Activated CD4-positive, alpha-beta T cell treated with anti-CD3 and anti-CD28 coated beads, Interleukin-2, amount 50 U/mL, for 24 hours (primary cell): ENCODE results near the gene CELSR2.

Source experiments
- DNase-seq, 2 donors: peaks; one replicate each; pipeline ENCODE4 v3.0.0-alpha.2; 2020; ENCODE audit warnings: low read depth in 1 of 2, low spot score in 1 of 2

The CELSR2 gene

DNA sequence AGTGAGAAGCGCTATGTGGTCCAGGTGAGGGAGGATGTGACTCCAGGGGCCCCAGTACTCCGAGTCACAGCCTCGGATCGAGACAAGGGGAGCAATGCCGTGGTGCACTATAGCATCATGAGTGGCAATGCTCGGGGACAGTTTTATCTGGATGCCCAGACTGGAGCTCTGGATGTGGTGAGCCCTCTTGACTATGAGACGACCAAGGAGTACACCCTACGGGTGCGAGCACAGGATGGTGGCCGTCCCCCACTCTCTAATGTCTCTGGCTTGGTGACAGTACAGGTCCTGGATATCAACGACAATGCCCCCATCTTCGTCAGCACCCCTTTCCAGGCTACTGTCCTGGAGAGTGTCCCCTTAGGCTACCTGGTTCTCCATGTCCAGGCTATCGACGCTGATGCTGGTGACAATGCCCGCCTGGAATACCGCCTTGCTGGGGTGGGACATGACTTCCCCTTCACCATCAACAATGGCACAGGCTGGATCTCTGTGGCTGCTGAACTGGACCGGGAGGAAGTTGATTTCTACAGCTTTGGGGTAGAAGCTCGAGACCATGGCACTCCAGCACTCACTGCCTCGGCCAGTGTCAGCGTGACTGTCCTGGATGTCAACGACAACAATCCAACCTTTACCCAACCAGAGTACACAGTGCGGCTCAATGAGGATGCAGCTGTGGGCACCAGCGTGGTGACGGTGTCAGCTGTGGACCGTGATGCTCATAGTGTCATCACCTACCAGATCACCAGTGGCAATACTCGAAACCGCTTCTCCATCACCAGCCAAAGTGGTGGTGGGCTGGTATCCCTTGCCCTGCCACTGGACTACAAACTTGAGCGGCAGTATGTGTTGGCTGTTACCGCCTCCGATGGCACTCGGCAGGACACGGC lies 2.2 kb downstream of the CELSR2 start:
- no peak for DNase-seq

GRCh38 chr1:109252167-109252892 lies 3.0 kb downstream of the CELSR2 start:
- no peak for DNase-seq

- DNase-seq: no peak
These were observed 3.8 kb downstream of the CELSR2 start for GRCh38 chr1:109252893-109253802.

DNA sequence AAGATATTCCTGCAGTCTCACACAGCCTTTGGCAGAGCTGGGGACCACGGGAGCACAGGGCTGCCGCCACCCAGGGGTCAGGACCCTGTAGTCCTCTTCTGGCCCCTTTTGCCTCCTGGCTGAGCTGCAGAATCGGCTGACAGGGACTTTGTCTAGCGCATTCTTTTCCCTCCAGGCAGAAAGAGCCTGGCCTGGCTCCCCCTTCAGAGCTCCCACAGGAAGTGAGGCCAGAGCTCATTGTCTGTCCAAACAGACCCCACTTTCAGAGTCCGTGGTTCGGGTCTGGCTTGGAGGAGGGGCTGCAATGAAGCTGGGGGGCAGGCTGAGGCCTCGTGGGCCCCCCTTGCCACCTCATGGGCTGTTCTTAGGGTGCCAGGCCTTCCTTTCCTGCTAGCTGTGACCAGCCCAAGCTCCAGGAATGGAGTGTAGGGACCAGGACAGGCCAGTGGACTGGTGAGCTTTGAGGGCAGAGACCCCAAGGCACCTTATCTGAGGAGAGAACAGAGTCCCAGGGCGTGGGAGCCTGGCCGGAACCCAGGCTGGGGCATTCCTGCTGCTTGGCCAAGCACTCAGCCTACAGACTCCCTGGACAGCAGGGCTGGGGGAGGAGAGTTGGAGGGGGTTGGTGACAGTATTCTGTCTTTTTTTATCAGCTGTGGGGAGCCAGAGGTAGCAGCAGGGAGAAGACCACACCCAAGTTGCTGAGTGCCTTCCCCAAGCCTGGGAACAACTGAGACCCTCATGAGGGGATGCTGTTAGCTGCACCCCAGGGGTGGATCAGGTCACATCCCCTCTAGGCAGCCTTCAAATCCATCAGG lies 4.7 kb downstream of the CELSR2 start:
- no peak for DNase-seq

GRCh38 chr1:109254621-109255096 lies 5.3 kb downstream of the CELSR2 start:
- no peak for DNase-seq

GRCh38 chr1:109255097-109255651 lies 5.8 kb downstream of the CELSR2 start:
- DNase-seq: no peak

DNA sequence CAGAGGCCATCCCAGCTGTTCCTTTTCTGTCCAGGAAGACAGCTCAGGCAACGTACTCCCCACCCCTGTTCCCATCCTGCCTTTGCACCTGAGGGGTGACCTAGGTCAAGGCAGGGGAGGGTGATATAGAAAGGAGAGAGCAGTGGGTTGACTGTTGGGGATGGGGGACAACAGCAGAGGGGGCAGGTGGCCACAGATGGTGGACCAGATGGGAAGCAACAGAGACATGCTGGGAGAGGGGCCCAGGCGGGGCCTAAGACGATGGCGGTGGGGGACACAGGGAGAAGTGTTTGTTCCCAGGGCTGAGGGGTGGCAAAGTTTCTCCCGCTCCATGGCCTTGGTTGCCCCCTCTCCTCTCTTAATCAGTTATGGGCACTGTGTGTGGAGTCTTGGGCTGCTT lies 6.3 kb downstream of the CELSR2 start:
- no peak for DNase-seq

GRCh38 chr1:109256085-109256484 lies 6.7 kb downstream of the CELSR2 start:
- DNase-seq: no peak

DNA sequence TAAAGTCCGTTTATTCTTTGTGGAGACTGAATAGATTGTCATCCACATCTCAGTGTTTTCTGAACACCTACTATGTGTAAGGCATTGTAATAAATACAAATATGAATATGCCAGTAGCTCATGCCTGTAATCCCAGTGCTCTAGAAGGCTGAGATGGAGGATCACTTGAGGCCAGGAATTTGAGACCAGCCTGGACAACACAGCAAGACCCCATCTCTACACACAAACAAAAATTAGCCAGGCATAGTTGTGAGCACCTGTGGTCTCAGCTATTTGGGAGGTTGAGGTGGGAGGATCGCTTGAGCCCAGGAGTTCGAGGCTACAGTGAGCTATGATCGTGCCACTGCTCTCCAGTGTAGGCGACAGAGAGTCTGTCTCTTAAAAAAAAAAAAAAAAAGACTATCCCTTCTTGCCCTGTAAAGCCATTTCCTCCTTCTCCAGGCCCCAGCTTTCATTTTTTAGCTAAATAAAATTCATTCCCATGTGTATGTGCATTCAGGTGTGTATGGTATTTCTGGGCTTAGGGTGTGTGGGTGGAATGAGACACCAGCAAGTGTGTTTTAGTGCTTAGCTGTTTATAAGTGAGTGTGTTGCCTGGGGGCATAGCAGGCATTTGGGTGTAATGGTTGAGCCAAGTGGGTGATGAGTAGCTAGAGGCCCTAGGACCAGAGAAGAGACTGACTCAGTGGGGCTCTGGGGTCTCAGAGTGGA lies 7.8 kb downstream of the CELSR2 start:
- DNase-seq: no peak

DNA sequence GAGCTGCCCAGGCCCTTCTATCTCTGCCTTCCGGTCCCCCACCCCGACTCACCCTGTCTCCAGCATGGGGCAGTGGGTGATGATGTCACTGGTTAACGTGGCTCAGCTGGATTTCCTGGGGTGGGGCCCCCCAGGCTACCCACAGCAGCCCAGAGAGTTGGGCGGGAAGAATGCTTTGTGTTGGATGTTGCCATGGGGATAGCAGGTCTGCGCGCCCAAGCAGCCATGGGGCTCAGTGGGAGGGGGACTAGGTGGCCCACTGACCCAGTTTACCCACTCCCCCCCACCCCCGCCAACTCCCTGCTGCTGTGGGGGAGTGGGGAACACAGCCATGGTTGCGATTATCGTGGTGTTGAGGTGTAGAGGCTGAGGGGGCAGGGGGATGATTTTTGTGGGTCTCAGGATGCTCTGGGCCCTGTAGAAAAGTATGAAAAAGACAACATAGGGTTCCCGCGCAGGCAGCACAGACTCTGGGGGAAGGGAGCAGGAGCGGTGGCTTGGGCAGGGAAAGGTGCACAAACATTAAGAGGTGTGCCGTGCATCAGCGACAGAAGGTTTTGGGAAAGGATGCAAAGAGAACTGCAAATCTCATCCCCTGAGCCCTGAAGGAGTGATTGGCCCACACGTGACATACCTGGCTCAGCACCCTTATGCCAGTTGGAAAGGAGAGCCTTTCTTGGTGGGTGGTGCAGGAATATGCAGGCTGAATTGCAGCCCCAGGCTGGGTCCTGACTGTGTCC lies 8.5 kb downstream of the CELSR2 start:
- no peak for DNase-seq

GRCh38 chr1:109258481-109259466 lies 9.4 kb downstream of the CELSR2 start:
- no peak for DNase-seq

GRCh38 chr1:109259674-109260557 lies 10.6 kb downstream of the CELSR2 start:
- DNase-seq: no peak

- DNase-seq: no peak
These were observed 11.7 kb downstream of the CELSR2 start for GRCh38 chr1:109261006-109261405.

DNA sequence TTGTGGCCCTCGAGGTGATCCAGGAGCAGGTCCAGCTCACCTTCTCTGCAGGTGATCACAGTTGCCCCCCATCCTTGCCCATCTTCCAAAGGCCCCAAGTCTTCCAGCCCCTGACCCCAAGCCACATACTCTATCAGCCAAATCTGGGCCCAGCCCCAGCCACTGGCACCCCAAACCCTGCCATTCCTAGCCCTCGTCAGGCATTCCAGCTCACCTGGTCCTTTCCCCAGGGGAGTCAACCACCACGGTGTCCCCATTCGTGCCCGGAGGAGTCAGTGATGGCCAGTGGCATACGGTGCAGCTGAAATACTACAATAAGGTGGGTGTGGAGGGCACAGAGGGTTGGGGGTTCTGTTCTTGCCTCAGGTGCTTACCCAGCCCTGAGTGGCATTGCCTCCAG lies 12.2 kb downstream of the CELSR2 start:
- no peak for DNase-seq

DNA sequence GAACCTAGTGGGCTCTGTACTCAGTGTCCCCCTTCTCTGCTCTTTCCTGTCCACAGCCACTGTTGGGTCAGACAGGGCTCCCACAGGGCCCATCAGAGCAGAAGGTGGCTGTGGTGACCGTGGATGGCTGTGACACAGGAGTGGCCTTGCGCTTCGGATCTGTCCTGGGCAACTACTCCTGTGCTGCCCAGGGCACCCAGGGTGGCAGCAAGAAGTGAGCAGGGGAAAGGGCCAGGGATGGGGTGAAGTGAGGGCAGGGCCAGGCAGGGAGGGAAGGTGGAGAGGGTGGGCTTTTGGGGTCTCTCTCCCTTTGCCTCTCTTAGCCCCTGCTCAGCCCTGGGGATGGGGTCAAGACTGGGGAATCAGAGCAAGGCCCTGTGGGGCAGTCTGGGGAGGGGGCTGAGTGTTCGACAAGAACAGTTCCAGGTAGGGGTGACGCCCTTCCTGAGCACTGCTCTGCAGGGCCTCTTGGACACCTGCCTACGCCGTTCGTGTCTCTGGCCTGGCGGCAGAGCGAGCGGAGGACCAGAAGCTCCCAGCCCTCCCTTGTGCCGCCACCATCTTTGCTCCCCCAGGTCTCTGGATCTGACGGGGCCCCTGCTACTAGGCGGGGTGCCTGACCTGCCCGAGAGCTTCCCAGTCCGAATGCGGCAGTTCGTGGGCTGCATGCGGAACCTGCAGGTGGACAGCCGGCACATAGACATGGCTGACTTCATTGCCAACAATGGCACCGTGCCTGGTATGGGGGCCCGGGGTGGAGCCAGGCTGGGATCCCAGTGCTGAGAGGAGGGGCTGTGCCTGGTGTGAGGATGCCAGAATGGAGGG lies 13.1 kb downstream of the CELSR2 start:
- DNase-seq: no peak

GRCh38 chr1:109263234-109263596 lies 13.9 kb downstream of the CELSR2 start:
- DNase-seq: no peak
